Right lobe of liver (tissue), 6 donors: Measurements from ENCODE around the gene CACNA1B. TPM values are rescaled to one million over a fixed set of nuclear protein-coding genes. Genes with fewer than 3 reads are reported as not detected.
A peak's percentile ranks its signal among the peaks of the same experiment; 100 is the strongest.

Experiments
- ATAC-seq, 4 donors: fragments of 200-7000 bp; cut with Tn5 transposase; one replicate each; pipeline ENCODE4 v1.9.1; 2020; ENCODE audit warnings: mild to moderate bottlenecking in 4 of 4, moderate library complexity in 4 of 4
- DNase-seq, 3 donors: peaks; one replicate each; pipeline ENCODE4 v3.0.0-alpha.2; 2020
- H3K27ac ChIP-seq, 3 donors: fragments of 200-600 bp; one replicate each; pipeline ENCODE4 v1.8.0; 2022
- H3K27me3 ChIP-seq, 2 donors: fragments of 200-600 bp; one replicate each; pipeline ENCODE4 v1.8.0; 2022
- H3K36me3 ChIP-seq, 4 donors: fragments of 200-600 bp; sonication (generic) in 1 of 4; one replicate each; pipeline versions ENCODE4 v1.5.1 to v1.8.0; 2017 to 2022; ENCODE audit warnings: control low read depth in 1 of 4
- H3K4me1 ChIP-seq, 4 donors: fragments of 200-600 bp; sonication (generic) in 1 of 4; one replicate each; pipeline versions ENCODE4 v1.5.1 to v1.8.0; 2017 to 2022; ENCODE audit warnings: control low read depth in 1 of 4
- H3K4me3 ChIP-seq, 3 donors: fragments of 200-600 bp; one replicate each; pipeline ENCODE4 v1.8.0; 2022
- H3K9me3 ChIP-seq, 4 donors: fragments of 200-600 bp; sonication (generic) in 1 of 4; one replicate each; pipeline versions ENCODE4 v1.5.1 to v1.8.0; 2017 to 2022; ENCODE audit warnings: control low read depth in 1 of 4
- CTCF ChIP-seq, 4 donors: fragments of 200-600 bp in 3 of 4; fragments of 450-650 bp in 1 of 4; IDR thresholded peaks; one replicate each; pipeline versions ENCODE4 v1.5.1 to v1.8.0; 2016 to 2022; ENCODE audit warnings: antibody characterized with exemption in 4 of 4, mild to moderate bottlenecking in 2 of 4
- POLR2A ChIP-seq: fragments of 450-650 bp; IDR thresholded peaks from one replicate; pipeline ENCODE4 v1.6.1; 2017; ENCODE audit warnings: antibody characterized with exemption, mild to moderate bottlenecking
- WGBS: methylation state at CpG from one replicate; pipeline ENCODE4 v1.1.6; 2018; ENCODE audit warnings: low coverage, low lambda C conversion rate; ENCODE audit not compliant: insufficient coverage; ENCODE audit errors: missing lambda C conversion rate; 5-methylcytosine and 5-hydroxymethylcytosine counted together
- intact Hi-C, 2 donors: fragments of 100-400 bp; cut with DNase I; formaldehyde crosslinking; loops; one replicate each; pipeline versions ENCODE4 v1.11.2 to v1.14.1; 2022
- total RNA-seq, 6 experiments: library from RNA; depleted of rRNA in 2 of 6; stranded (reverse); fragments of >200 nt in 2 of 6; fragmentation: NEBNext Ultra II Directional in 3 of 6; extraction: Animal tissue kit (Norgen Biotek cat#: 25700) in 3 of 6; gene quantifications; one replicate each; pipeline versions ENCODE4 v1.1.0 to v1.2.4, GENCODE V29; 2016 to 2023
- donor health status: DM: no; HTN: yes; CAD: no.
- donor health status: DM: no; HTN: no; CAD: no.
- donor health status: DM: no; HTN: no; CAD: no.
- donor health status: DM: no; HTN: yes; CAD: no.
- donor health status: DM: no; HTN: yes; CAD: no.

The CACNA1B gene
- total RNA-seq, 6 experiments from 2014 or later: not detected

- TF ChIP-seq POLR2A (no peak), CTCF (IDR thresholded peaks at IDR 0.05) (no peak)
- Histone ChIP-seq H3K4me1 (no peaks in the 10 kb centered on the region), H3K36me3 (no peaks in the 10 kb centered on the region), H3K27ac (no peak overlapping the region), H3K27me3 (no peaks in the 10 kb centered on the region), H3K4me3 (no peak overlapping the region), H3K9me3 (no peaks in the 10 kb centered on the region)
- 35% methylated on average over 4 of the region's 24 CpGs for WGBS
- intact Hi-C loops: no loop called here
- DNase-seq (peak in 1 of 3 donors; percentile 46), ATAC-seq (no peak)
Observed at GRCh38 chr9:138049779-138050471, 172.3 kb downstream of the CACNA1B start.

GRCh38 chr9:138050472-138051330 is 173.1 kb downstream of the CACNA1B start:
- TF ChIP-seq POLR2A: no peak
- TF ChIP-seq CTCF (IDR thresholded peaks at IDR 0.05): no peak
- no peak overlapping the region for H3K4me3 ChIP-seq
- peak in 1 of 3 donors; percentile 22 for DNase-seq
- ATAC-seq: no peak
- 36% methylated on average over 5 of the region's 13 CpGs for WGBS
- H3K27me3 ChIP-seq: no peaks in the 10 kb centered on the region
- H3K27ac ChIP-seq: no peak overlapping the region
- H3K9me3 ChIP-seq: no peaks in the 10 kb centered on the region
- no peaks in the 10 kb centered on the region for H3K36me3 ChIP-seq
- no peaks in the 10 kb centered on the region for H3K4me1 ChIP-seq
- intact Hi-C loops: no loop called here

GRCh38 chr9:138051586-138052321 is 174.2 kb downstream of the CACNA1B start:
- peak in 1 of 3 donors; percentile 27 for DNase-seq
- 54% methylated on average over 11 of the region's 15 CpGs for WGBS

GRCh38 chr9:138052322-138052615 is 174.7 kb downstream of the CACNA1B start:
- H3K27ac ChIP-seq: no peak overlapping the region
- ATAC-seq: no peak
- DNase-seq: peak in 1 of 3 donors; percentile 26
- no peaks in the 10 kb centered on the region for H3K36me3 ChIP-seq
- WGBS: 100% methylated on average over 1 of the region's 4 CpGs
- no peak overlapping the region for H3K4me3 ChIP-seq
- TF ChIP-seq CTCF (IDR thresholded peaks at IDR 0.05): no peak
- TF ChIP-seq POLR2A: no peak
- H3K27me3 ChIP-seq: no peaks in the 10 kb centered on the region
- intact Hi-C loops: no loop called here
- H3K9me3 ChIP-seq: no peaks in the 10 kb centered on the region
- H3K4me1 ChIP-seq: no peaks in the 10 kb centered on the region

More at GRCh38 chr9:138051586-138052321, 174.2 kb downstream of the CACNA1B start:
- ATAC-seq: no peak
- intact Hi-C loops: no loop called here
- no peaks in the 10 kb centered on the region for H3K4me1 ChIP-seq
- TF ChIP-seq POLR2A (no peak), CTCF (IDR thresholded peaks at IDR 0.05) (no peak)
- no peaks in the 10 kb centered on the region for H3K9me3 ChIP-seq
- H3K27me3 ChIP-seq: no peaks in the 10 kb centered on the region
- H3K36me3 ChIP-seq: no peaks in the 10 kb centered on the region
- no peak overlapping the region for H3K27ac ChIP-seq
- no peak overlapping the region for H3K4me3 ChIP-seq
